GM19240 (cell line): ENCODE measurements around the gene AGPS.
"Not testable (repeated sequence)": the region's sequence is repeated elsewhere in the genome, so short reads cannot be mapped to it uniquely, and the experiment has no call there.

Experiments
- DNase-seq: peaks from one replicate; pipeline ENCODE4 v3.0.0; 2011; ENCODE audit warnings: low spot score; ENCODE audit not compliant: insufficient read length

AGPS gene

GRCh38 chr2:177419274-177419673, 26.7 kb downstream of the AGPS start:
- DNase-seq = no peak

- no peak for DNase-seq
Measured at GRCh38 chr2:177422271-177422670, 29.7 kb downstream of the AGPS start.

- not testable (repeated sequence) for DNase-seq
Measured at GRCh38 chr2:177424120-177424519, 31.5 kb downstream of the AGPS start.

GRCh38 chr2:177424620-177425019, 32.0 kb downstream of the AGPS start:
- not testable (repeated sequence) for DNase-seq

GRCh38 chr2:177427316-177427715, 34.7 kb downstream of the AGPS start:
- no peak for DNase-seq

GRCh38 chr2:177427936-177428335, 35.4 kb downstream of the AGPS start:
- not testable (repeated sequence) for DNase-seq

- DNase-seq = no peak
Measured at GRCh38 chr2:177429688-177430325, 37.2 kb downstream of the AGPS start.

- no peak for DNase-seq
Measured at GRCh38 chr2:177430411-177430810, 37.8 kb downstream of the AGPS start.

GRCh38 chr2:177431111-177431725, 38.6 kb downstream of the AGPS start:
- not testable (repeated sequence) for DNase-seq

- no peak for DNase-seq
Measured at GRCh38 chr2:177432703-177433102, 40.1 kb downstream of the AGPS start.

- DNase-seq = no peak
Measured at GRCh38 chr2:177433402-177433801, 40.8 kb downstream of the AGPS start.

GRCh38 chr2:177434475-177434874, 41.9 kb downstream of the AGPS start:
- DNase-seq = no peak

GRCh38 chr2:177445200-177445599, 52.6 kb downstream of the AGPS start:
- DNase-seq = no peak

- DNase-seq = no peak
Measured at GRCh38 chr2:177448031-177448430, 55.5 kb downstream of the AGPS start.

GRCh38 chr2:177449159-177449558, 56.6 kb downstream of the AGPS start:
- DNase-seq = no peak

- no peak for DNase-seq
Measured at GRCh38 chr2:177455187-177455586, 62.6 kb downstream of the AGPS start.

GRCh38 chr2:177459756-177460155, 67.2 kb downstream of the AGPS start:
- not testable (repeated sequence) for DNase-seq

GRCh38 chr2:177460973-177461585, 68.5 kb downstream of the AGPS start:
- DNase-seq = no peak

GRCh38 chr2:177464549-177464948, 72.0 kb downstream of the AGPS start:
- DNase-seq = no peak

GRCh38 chr2:177465400-177466138, 73.0 kb downstream of the AGPS start:
- no peak for DNase-seq

- no peak for DNase-seq
Measured at GRCh38 chr2:177466337-177467195, 74.0 kb downstream of the AGPS start.
